GM21423 (cell line): ENCODE data around the gene ACBD3.

Source experiments
- ATAC-seq: cut with Tn5 transposase; IDR thresholded peaks from one replicate; pipeline ENCODE4 v1.9.1; 2021; ENCODE audit warnings: mild to moderate bottlenecking, moderate library complexity; ENCODE audit not compliant: unreplicated experiment

ACBD3 gene

GRCh38 chr1:226116673-226117072 is 69.9 kb downstream of the ACBD3 start:
- no peak for ATAC-seq

- ATAC-seq = no peak
These were observed 73.9 kb downstream of the ACBD3 start for GRCh38 chr1:226112626-226113025.

DNA sequence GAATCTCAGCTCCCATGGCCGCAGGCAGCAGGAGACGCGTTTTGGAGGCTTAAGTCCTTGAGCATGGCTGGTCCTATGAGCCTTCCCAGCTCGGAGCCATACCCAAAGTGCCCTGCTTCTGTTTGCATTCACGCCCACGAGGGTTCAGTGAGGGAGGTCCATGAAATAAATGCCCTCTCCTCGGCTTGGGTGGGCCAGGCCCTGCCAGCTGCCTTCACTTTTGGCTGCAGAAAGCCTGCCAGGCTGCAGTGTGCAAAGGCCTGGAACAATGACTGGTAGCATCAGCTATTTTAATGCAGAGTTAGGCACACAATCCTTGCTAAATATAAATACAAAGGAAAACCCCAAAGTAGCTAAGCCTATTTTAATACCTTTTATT is 74.7 kb downstream of the ACBD3 start:
- no peak for ATAC-seq

- ATAC-seq = no peak
These were observed 75.3 kb downstream of the ACBD3 start for GRCh38 chr1:226111098-226111882.

DNA sequence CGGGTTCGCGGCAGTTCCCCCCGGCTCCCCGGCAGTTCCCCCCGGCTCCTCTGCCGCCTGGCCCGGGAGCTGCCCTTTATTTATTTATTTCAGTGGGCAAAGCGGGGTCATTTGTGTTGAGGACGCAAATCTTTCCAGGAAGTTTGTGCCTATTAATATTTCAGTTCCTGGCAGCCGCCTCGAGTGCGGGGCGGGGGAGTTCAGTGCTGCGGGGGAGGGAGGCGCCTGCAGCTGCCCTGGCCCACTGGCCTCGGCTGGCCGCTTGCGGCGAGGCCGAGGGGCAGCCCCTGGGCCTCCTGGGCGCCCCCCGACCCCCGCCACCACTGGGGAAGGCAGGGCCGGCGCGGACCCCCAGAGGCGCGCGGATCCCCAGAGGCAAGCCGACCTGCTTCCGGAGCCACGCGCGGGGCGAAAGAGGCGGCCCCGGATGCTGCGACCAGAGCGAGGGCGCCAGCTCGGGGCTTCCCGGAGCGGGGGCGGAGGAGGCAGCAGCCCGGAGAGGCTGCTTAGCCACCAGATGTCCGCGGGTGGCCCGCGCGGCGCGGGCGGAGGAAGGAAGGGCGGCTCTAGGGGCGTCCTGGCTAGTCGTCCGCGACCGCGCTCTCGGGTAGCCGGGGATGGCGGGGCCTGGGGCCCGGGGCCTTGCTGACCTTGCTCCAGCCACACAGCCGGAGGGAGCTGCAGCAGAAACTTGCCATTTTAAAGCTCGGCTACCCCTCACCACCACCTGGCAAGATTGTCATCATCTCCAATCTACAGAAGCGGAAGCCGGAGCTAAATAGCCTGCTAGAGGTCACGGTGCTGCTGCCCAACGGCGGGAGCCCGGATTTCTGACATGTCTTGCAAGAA is 76.1 kb downstream of the ACBD3 start:
- ATAC-seq = peak; percentile 75

GRCh38 chr1:226109829-226110248 is 76.7 kb downstream of the ACBD3 start:
- peak; percentile 75 for ATAC-seq

DNA sequence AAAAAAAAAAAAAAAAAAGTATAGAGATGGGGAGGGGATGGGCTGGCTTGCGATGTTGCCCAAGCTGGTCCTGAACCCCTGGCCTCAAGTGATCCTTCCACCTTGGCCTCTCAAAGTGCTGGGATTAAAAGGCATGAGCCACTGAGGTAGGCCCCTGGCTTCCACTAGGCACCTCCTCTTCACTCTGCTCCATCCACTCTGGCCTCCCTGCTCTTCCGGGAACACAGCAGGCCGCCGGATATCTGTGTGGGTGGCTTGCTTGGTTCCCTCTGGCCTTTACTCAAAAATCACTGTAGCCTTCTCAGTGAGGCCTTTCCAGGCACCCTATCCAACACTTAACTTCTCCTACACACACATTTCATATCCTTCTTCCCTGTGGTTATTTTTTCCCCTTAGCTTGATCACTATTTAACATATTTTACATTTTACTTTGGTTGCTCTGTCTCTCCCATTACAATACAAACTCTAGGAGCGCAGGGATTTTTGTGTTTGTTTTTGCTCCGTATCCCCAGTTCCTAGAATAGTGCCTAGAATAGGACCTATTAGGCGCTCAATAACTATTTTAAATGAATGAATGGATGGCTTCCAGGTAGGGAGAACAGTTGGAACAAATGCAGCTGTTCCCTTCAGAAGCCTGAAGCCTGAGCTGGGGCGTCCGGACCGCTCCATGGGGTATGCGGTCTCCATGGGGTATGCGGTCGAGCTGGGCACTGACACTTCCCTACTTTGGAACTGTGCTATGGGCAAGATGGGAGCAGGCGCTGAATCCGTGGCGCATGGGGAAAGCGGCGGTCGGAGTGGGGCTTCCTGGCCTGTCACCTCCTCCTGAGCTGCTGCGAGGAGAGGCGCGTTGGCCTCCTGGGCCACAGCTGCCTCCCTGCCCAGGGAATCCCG is 77.4 kb downstream of the ACBD3 start:
- peak; percentile 2 for ATAC-seq

DNA sequence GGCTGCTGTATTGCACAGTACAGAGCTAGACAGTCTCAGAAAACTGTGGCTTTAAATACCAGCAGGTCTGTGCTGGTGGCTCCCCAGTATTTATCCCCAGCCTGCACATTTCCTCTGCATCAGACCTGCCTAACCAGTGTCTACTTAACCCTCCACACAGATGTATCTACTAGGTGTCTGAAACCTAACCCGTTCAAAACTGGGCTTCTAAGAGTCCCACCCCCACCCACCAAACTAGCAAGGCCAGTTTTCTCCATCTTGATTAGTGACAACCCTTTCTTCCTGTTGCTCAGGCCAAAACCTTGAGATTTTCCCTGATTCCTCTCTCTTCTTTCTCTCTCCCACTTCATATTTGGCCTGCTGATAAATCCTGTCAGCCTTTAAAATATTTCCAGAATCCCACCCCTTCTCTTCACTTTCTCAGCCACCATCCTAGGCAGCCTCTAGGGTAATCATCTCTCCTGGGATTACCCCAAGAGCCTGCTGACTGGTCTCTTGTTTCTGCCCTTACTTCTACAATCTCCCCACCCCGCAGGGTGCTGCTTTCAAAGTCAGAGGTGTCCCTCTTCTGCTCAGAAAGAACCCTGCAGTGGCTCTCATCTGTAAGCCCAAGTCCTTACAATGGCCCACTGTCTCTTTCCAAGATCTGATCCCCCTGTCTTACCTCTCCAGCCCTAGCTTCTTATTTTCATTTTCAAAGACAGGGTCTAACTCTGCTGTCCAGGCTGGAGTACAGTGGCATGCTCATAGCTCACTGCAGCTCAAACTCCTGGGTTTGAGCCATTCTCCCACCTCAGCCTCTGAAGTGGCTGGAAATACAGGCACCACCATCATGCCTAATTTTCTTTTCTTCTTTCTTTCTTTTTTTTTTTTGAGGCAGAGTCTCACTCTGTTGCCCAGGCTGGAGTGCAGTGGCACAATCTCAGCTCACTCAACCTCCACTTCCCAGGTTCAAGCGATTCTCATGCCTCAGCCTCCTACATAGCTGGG is 78.8 kb downstream of the ACBD3 start:
- no peak for ATAC-seq

GRCh38 chr1:226104671-226105121 is 81.8 kb downstream of the ACBD3 start:
- no peak for ATAC-seq

- no peak for ATAC-seq
These were observed 85.8 kb downstream of the ACBD3 start for GRCh38 chr1:226100436-226101391.

DNA sequence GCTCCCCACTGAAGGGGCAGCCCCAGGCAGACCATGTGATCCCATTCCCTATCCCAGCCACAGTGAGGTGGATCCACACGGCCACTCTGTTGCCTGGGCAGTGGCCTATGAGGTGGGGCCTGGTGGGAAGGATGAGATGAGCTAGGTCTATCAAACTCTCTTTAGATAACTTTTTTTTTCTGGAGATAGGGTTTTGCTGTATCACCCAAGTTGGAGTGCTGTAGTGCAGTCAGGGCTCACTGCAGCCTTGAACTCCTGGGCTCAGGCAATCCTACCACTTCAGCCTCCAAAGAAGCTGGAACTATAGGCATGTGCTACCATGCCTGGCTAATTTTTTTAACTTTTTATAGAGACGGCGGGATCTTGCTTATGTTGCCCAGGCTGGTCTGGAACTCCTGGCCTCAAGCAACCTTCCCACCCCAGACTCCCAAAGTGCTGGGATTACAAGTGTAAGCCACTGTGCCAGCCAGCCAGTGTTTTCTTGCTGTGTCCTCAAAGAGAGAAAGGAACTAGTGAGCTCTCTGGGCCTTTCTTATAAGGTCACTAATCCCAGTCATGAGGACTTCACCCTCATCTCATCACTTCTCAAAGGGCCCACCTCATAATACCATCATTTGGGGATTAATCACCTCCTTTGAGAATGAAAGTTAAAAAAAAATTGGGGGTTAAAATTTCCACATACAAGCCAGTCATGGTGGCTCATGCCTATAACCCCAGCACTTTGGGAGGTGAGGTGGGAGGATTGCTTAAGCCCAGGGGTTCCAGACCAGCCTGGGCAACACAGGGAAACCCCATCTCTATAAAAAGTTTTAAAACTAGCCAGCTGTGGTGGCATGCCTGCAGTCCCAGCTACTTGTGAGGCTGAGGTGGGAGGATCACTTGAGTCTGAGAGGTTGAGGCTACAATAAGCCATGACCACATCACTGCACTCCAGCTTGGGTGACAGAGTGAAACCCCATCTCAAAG is 87.4 kb downstream of the ACBD3 start:
- no peak for ATAC-seq

GRCh38 chr1:226097866-226098625 is 88.5 kb downstream of the ACBD3 start:
- no peak for ATAC-seq

DNA sequence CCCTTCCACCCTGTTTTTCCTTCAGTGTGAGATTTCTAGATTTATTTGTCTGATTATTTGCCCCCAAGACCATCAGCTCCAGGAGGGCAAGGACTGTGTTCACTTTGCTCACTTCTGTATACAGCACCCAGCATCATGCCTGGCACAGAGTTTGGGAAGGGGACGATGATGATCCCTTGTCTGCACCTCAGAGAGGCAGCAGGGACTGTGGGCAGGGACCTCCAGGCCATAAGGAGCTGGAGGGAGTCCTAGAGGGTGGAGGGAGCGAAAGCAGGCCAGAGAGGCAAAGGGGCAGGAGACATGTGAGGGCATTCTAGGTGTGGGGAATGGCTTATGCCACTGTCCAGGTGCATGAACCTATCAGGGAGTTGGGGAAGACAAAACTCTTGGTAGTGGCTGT is 91.3 kb downstream of the ACBD3 start:
- no peak for ATAC-seq
